ENCODE results near the gene MRPL2. TPM values are rescaled to one million over a fixed set of nuclear protein-coding genes. Genes with fewer than 3 reads are reported as not detected.

Gene MRPL2
- total and polyA plus RNA-seq, 2 donors (not counting 1 experiment from before 2014, with no cell fraction given), result 18.2 to 20.3 TPM

- Histone ChIP-seq H3K79me2 (ENCODE audit: control insufficient read depth, insufficient read depth, low read length) (no peaks in the 10 kb centered on the region), H3K9ac (ENCODE audit: insufficient read depth, low read length) (no peak overlapping the region), H3K27ac (ENCODE audit: insufficient read depth, low read length) (no peak overlapping the region), H4K20me1 (ENCODE audit: control insufficient read depth, extremely low read depth, insufficient read depth, low read length) (no peaks in the 10 kb centered on the region), H3K4me1 (ENCODE audit: control insufficient read depth, extremely low read depth, insufficient read depth, low read length) (no peaks in the 10 kb centered on the region), H3K36me3 (ENCODE audit: control insufficient read depth, insufficient read depth, low read length) (peaks cover 26% of the 10 kb centered on the region), H3K9me3 (ENCODE audit: control insufficient read depth, insufficient read depth, low read depth, low read length) (no peaks in the 10 kb centered on the region), H3K4me3 (replicated peaks in 1 of 4; ENCODE audit: control extremely low read depth in 1 of 4, insufficient read depth in 1 of 4, low read depth in 3 of 4, low read length in 4 of 4) (no peak overlapping the region), H2AFZ (ENCODE audit: low read length) (no peak overlapping the region), H3K27me3 (ENCODE audit: control insufficient read depth, insufficient read depth, low read length) (no peaks in the 10 kb centered on the region), H3K4me2 (ENCODE audit: extremely low read depth, insufficient read depth, low read length) (no peak overlapping the region)
- no peak for DNase-seq (ENCODE audit: low read depth in 2 of 2)
- TF ChIP-seq, protein P1, sequence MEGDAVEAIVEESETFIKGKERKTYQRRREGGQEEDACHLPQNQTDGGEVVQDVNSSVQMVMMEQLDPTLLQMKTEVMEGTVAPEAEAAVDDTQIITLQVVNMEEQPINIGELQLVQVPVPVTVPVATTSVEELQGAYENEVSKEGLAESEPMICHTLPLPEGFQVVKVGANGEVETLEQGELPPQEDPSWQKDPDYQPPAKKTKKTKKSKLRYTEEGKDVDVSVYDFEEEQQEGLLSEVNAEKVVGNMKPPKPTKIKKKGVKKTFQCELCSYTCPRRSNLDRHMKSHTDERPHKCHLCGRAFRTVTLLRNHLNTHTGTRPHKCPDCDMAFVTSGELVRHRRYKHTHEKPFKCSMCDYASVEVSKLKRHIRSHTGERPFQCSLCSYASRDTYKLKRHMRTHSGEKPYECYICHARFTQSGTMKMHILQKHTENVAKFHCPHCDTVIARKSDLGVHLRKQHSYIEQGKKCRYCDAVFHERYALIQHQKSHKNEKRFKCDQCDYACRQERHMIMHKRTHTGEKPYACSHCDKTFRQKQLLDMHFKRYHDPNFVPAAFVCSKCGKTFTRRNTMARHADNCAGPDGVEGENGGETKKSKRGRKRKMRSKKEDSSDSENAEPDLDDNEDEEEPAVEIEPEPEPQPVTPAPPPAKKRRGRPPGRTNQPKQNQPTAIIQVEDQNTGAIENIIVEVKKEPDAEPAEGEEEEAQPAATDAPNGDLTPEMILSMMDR (conservative IDR thresholded peaks at IDR 0.05 in 1 of 2, IDR thresholded peaks at IDR 0.05 in 1 of 2; ENCODE audit: low read depth in 1 of 2, low read length in 2 of 2), result no peak
- no peak for TF ChIP-seq EZH2 (IDR thresholded peaks at IDR 0.05; ENCODE audit: low read length, missing control alignments)
Observed at GRCh38 chr6:43006251-43006650, 53.0 kb downstream of the MRPL2 start.

GRCh38 chr6:43005844-43006243 is 53.4 kb downstream of the MRPL2 start:
- DNase-seq (ENCODE audit: low read depth in 2 of 2), result no peak
- Histone ChIP-seq H3K4me3 (replicated peaks in 1 of 4; ENCODE audit: control extremely low read depth in 1 of 4, insufficient read depth in 1 of 4, low read depth in 3 of 4, low read length in 4 of 4) (no peak overlapping the region), H3K4me1 (ENCODE audit: control insufficient read depth, extremely low read depth, insufficient read depth, low read length) (no peaks in the 10 kb centered on the region), H3K27me3 (ENCODE audit: control insufficient read depth, insufficient read depth, low read length) (no peaks in the 10 kb centered on the region), H4K20me1 (ENCODE audit: control insufficient read depth, extremely low read depth, insufficient read depth, low read length) (no peaks in the 10 kb centered on the region), H2AFZ (ENCODE audit: low read length) (no peak overlapping the region), H3K36me3 (ENCODE audit: control insufficient read depth, insufficient read depth, low read length) (peaks cover 22% of the 10 kb centered on the region), H3K9me3 (ENCODE audit: control insufficient read depth, insufficient read depth, low read depth, low read length) (no peaks in the 10 kb centered on the region), H3K4me2 (ENCODE audit: extremely low read depth, insufficient read depth, low read length) (no peak overlapping the region), H3K27ac (ENCODE audit: insufficient read depth, low read length) (no peak overlapping the region), H3K79me2 (ENCODE audit: control insufficient read depth, insufficient read depth, low read length) (no peaks in the 10 kb centered on the region), H3K9ac (ENCODE audit: insufficient read depth, low read length) (no peak overlapping the region)
- no peak for TF ChIP-seq EZH2 (IDR thresholded peaks at IDR 0.05; ENCODE audit: low read length, missing control alignments)
- TF ChIP-seq, protein P1 (conservative IDR thresholded peaks at IDR 0.05 in 1 of 2, IDR thresholded peaks at IDR 0.05 in 1 of 2; ENCODE audit: low read depth in 1 of 2, low read length in 2 of 2), result no peak

Other genes starting within 250 kb of the MRPL2 start
- gene RPL7L1, start 179.8 kb downstream of the MRPL2 start, total RNA-seq, result 108 and 127 TPM in 2 replicates
- 80.0 and 81.0 TPM in 2 replicates for gene RPL7L1, start 179.8 kb downstream of the MRPL2 start, polyA plus RNA-seq
- not detected in 2 replicates for gene PTCRA, start 143.4 kb downstream of the MRPL2 start, total RNA-seq
- not detected in 2 replicates for gene PTCRA, start 143.4 kb downstream of the MRPL2 start, polyA plus RNA-seq
- 23.9 and 30.4 TPM in 2 replicates for gene CNPY3, start 130.0 kb downstream of the MRPL2 start, total RNA-seq
- gene CNPY3, start 130.0 kb downstream of the MRPL2 start, polyA plus RNA-seq, result 30.3 and 38.8 TPM in 2 replicates
- not detected in 2 replicates for gene GNMT, start 98.7 kb downstream of the MRPL2 start, total RNA-seq
- 0.06 and 0.12 TPM in 2 replicates for gene GNMT, start 98.7 kb downstream of the MRPL2 start, polyA plus RNA-seq
- 49.2 and 61.4 TPM in 2 replicates for gene PEX6, start 80.3 kb downstream of the MRPL2 start, total RNA-seq
- 4.0 and 5.3 TPM in 2 replicates for gene PEX6, start 80.3 kb downstream of the MRPL2 start, polyA plus RNA-seq
- gene PPP2R5D, start 74.9 kb downstream of the MRPL2 start, total RNA-seq, result 20.0 and 27.1 TPM in 2 replicates
- gene PPP2R5D, start 74.9 kb downstream of the MRPL2 start, polyA plus RNA-seq, result 39.3 and 59.9 TPM in 2 replicates
- gene MEA1, start 45.5 kb downstream of the MRPL2 start, total RNA-seq, result 52.1 and 60.9 TPM in 2 replicates
- 81.0 and 111 TPM in 2 replicates for gene MEA1, start 45.5 kb downstream of the MRPL2 start, polyA plus RNA-seq
- 54.5 and 72.2 TPM in 2 replicates for gene KLHDC3, start 45.2 kb downstream of the MRPL2 start, total RNA-seq
- gene KLHDC3, start 45.2 kb downstream of the MRPL2 start, polyA plus RNA-seq, result 44.3 and 54.0 TPM in 2 replicates
- gene RRP36, start 37.8 kb downstream of the MRPL2 start, total RNA-seq, result 72.4 and 73.0 TPM in 2 replicates
- 88.0 and 110 TPM in 2 replicates for gene RRP36, start 37.8 kb downstream of the MRPL2 start, polyA plus RNA-seq
- 30.3 and 60.3 TPM in 2 replicates for gene CUL7, start 5.6 kb downstream of the MRPL2 start, total RNA-seq
- 19.7 and 21.4 TPM in 2 replicates for gene CUL7, start 5.6 kb downstream of the MRPL2 start, polyA plus RNA-seq
- 19.0 and 22.5 TPM in 2 replicates for gene KLC4, start 197 bp upstream of the MRPL2 start, total RNA-seq
- gene KLC4, start 197 bp upstream of the MRPL2 start, polyA plus RNA-seq, result 5.7 and 7.2 TPM in 2 replicates
- gene PTK7, start 16.9 kb upstream of the MRPL2 start, total RNA-seq, result 145 and 159 TPM in 2 replicates
- 51.9 and 149 TPM in 2 replicates for gene PTK7, start 16.9 kb upstream of the MRPL2 start, polyA plus RNA-seq
- gene SRF, start 111.8 kb upstream of the MRPL2 start, total RNA-seq, result 16.0 and 16.9 TPM in 2 replicates
- 29.5 and 32.3 TPM in 2 replicates for gene SRF, start 111.8 kb upstream of the MRPL2 start, polyA plus RNA-seq
- gene CUL9, start 122.8 kb upstream of the MRPL2 start, total RNA-seq, result 27.0 and 32.2 TPM in 2 replicates
- gene CUL9, start 122.8 kb upstream of the MRPL2 start, polyA plus RNA-seq, result 6.7 and 11.9 TPM in 2 replicates
- 39.5 and 52.5 TPM in 2 replicates for gene DNPH1, start 170.0 kb upstream of the MRPL2 start, total RNA-seq
- 31.2 and 32.0 TPM in 2 replicates for gene DNPH1, start 170.0 kb upstream of the MRPL2 start, polyA plus RNA-seq
- under 0.01 TPM in 2 replicates for gene TTBK1, start 184.0 kb upstream of the MRPL2 start, total RNA-seq
- 0.03 TPM in 1 of 2 replicates, not detected in the other for gene TTBK1, start 184.0 kb upstream of the MRPL2 start, polyA plus RNA-seq
- not detected in 2 replicates for gene SLC22A7, start 238.8 kb upstream of the MRPL2 start, total RNA-seq
- gene SLC22A7, start 238.8 kb upstream of the MRPL2 start, polyA plus RNA-seq, result not detected in 2 replicates
- gene CRIP3, start 249.4 kb upstream of the MRPL2 start, total RNA-seq, result 0.26 TPM in 1 of 2 replicates, not detected in the other
- gene CRIP3, start 249.4 kb upstream of the MRPL2 start, polyA plus RNA-seq, result not detected in 2 replicates

All from fibroblast of lung (primary cell).